Nephron progenitor cell (in vitro differentiated cells): ENCODE measurements around the gene TUBGCP4.
A peak's percentile ranks its signal among the peaks of the same experiment; 100 is the strongest.
"Not testable (repeated sequence)": the region's sequence is repeated elsewhere in the genome, so short reads cannot be mapped to it uniquely, and the experiment has no call there.

ENCODE experiments used
- DNase-seq: peaks from one replicate; pipeline ENCODE4 v3.0.0; 2021
- H3K27ac Mint-ChIP-seq: 2 replicates; pipeline ENCODE4 v1.8.0; 2021; ENCODE audit warnings: mild to moderate bottlenecking, moderate library complexity, mixed read lengths
- H3K27me3 Mint-ChIP-seq: 2 replicates; pipeline ENCODE4 v1.8.0; 2021; ENCODE audit warnings: mild to moderate bottlenecking, low read depth, mixed read lengths; ENCODE audit not compliant: poor library complexity
- H3K36me3 Mint-ChIP-seq: 2 replicates; pipeline ENCODE4 v1.8.0; 2021; ENCODE audit warnings: low read depth, mixed read lengths
- H3K4me1 Mint-ChIP-seq: 2 replicates; pipeline ENCODE4 v1.8.0; 2021; ENCODE audit warnings: mixed read lengths
- H3K4me3 Mint-ChIP-seq: 2 replicates; pipeline ENCODE4 v1.8.0; 2021; ENCODE audit warnings: mild to moderate bottlenecking, moderate library complexity, mixed read lengths
- H3K9me3 Mint-ChIP-seq: 2 replicates; pipeline ENCODE4 v1.8.0; 2021; ENCODE audit warnings: mild to moderate bottlenecking, moderate library complexity, mixed read lengths
- CTCF ChIP-seq: fragments of 200-600 bp; sonication (generic); IDR thresholded peaks from 2 replicates; pipeline ENCODE4 v1.5.0; 2021; ENCODE audit warnings: antibody characterized with exemption

Gene TUBGCP4

GRCh38 chr15:43370310-43370974 is 459 bp upstream of the TUBGCP4 start:
- Mint-ChIP-seq H3K4me3 (peak overlapping the region; percentile 95), H3K27ac (peak overlapping the region; percentile 52), H3K9me3 (peaks cover 49% of the 10 kb centered on the region), H3K36me3 (peaks cover 58% of the 10 kb centered on the region), H3K4me1 (peaks cover 48% of the 10 kb centered on the region), H3K27me3 (peaks cover 7% of the 10 kb centered on the region)
- TF ChIP-seq CTCF = no peak
- peak; percentile 57 for DNase-seq

- H3K4me3 Mint-ChIP-seq = no peak overlapping the region
- DNase-seq = peak; percentile 23
- peaks cover 46% of the 10 kb centered on the region for H3K36me3 Mint-ChIP-seq
- H3K27me3 Mint-ChIP-seq = no peaks in the 10 kb centered on the region
- no peak overlapping the region for H3K27ac Mint-ChIP-seq
- no peaks in the 10 kb centered on the region for H3K9me3 Mint-ChIP-seq
- peaks cover 17% of the 10 kb centered on the region for H3K4me1 Mint-ChIP-seq
- TF ChIP-seq CTCF = peak; percentile 70
Measured at GRCh38 chr15:43376017-43376705, 5.3 kb downstream of the TUBGCP4 start.

GRCh38 chr15:43378601-43379000 is 7.7 kb downstream of the TUBGCP4 start:
- no peak overlapping the region for H3K4me3 Mint-ChIP-seq
- H3K27ac Mint-ChIP-seq = no peak overlapping the region
- peaks cover 61% of the 10 kb centered on the region for H3K36me3 Mint-ChIP-seq
- no peak for TF ChIP-seq CTCF
- H3K9me3 Mint-ChIP-seq = no peaks in the 10 kb centered on the region
- DNase-seq = no peak
- H3K4me1 Mint-ChIP-seq = no peaks in the 10 kb centered on the region
- no peaks in the 10 kb centered on the region for H3K27me3 Mint-ChIP-seq

- H3K4me3 Mint-ChIP-seq = no peak overlapping the region
- peaks cover 77% of the 10 kb centered on the region for H3K36me3 Mint-ChIP-seq
- no peak for DNase-seq
- H3K9me3 Mint-ChIP-seq = no peaks in the 10 kb centered on the region
- no peak for TF ChIP-seq CTCF
- no peaks in the 10 kb centered on the region for H3K4me1 Mint-ChIP-seq
- H3K27me3 Mint-ChIP-seq = peaks cover 3% of the 10 kb centered on the region
- H3K27ac Mint-ChIP-seq = no peak overlapping the region
Measured at GRCh38 chr15:43382310-43382709, 11.4 kb downstream of the TUBGCP4 start.

GRCh38 chr15:43383070-43383469 is 12.2 kb downstream of the TUBGCP4 start:
- Mint-ChIP-seq H3K4me3 (no peak overlapping the region), H3K27ac (no peak overlapping the region), H3K4me1 (no peaks in the 10 kb centered on the region), H3K9me3 (no peaks in the 10 kb centered on the region), H3K27me3 (peaks cover 3% of the 10 kb centered on the region), H3K36me3 (peaks cover 70% of the 10 kb centered on the region)
- TF ChIP-seq CTCF = no peak
- no peak for DNase-seq

GRCh38 chr15:43390723-43391122 is 19.8 kb downstream of the TUBGCP4 start:
- H3K27me3 Mint-ChIP-seq = peaks cover 8% of the 10 kb centered on the region
- H3K9me3 Mint-ChIP-seq = no peaks in the 10 kb centered on the region

GRCh38 chr15:43393592-43393991 is 22.7 kb downstream of the TUBGCP4 start:
- not testable (repeated sequence) for H3K4me3 Mint-ChIP-seq, DNase-seq, H3K27me3 Mint-ChIP-seq, H3K9me3 Mint-ChIP-seq, H3K4me1 Mint-ChIP-seq, H3K27ac Mint-ChIP-seq
- peaks cover 54% of the 10 kb centered on the region for H3K36me3 Mint-ChIP-seq

More at GRCh38 chr15:43390723-43391122, 19.8 kb downstream of the TUBGCP4 start:
- DNase-seq = no peak
- no peak for TF ChIP-seq CTCF
- no peak overlapping the region for H3K4me3 Mint-ChIP-seq
- peaks cover 44% of the 10 kb centered on the region for H3K36me3 Mint-ChIP-seq
- H3K4me1 Mint-ChIP-seq = peaks cover 5% of the 10 kb centered on the region
- H3K27ac Mint-ChIP-seq = peak overlapping the region; percentile 82
